ENCODE data around the gene RBBP9.

The RBBP9 gene

DNA sequence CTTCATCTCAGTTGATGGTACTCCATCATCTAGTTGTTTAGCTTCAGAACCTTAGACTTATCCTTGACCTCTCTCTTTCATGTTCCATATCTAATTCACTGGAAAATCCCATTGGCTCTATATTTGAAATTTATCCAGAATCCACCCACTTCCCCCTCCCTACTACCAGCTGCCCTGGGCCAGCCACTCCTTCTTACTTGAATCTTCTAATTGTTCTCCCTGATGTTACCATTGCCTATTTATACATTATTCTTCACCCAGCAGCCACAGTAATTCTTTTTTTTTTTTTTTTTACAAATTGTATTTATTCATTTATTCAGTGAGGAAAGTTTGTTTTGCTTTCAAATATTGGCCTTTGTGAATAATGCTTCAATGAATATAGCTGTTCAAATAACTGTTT, 18.9 kb upstream of the RBBP9 start:
- no peak for TF ChIP-seq CTCF (IDR thresholded peaks at IDR 0.05; ENCODE audit: poor library complexity, severe bottlenecking)
- ATAC-seq (ENCODE audit: low read depth) (no peak), DNase-seq (ENCODE audit: low spot score) (no peak)
- Histone ChIP-seq H3K9me3 (ENCODE audit: severe bottlenecking) (no peaks in the 10 kb centered on the region), H3K27ac (ENCODE audit: poor library complexity, severe bottlenecking) (no peak overlapping the region), H3K4me3 (ENCODE audit: severe bottlenecking) (no peak overlapping the region), H3K36me3 (ENCODE audit: low read depth) (peaks cover 63% of the 10 kb centered on the region), H3K27me3 (ENCODE audit: insufficient read depth, poor library complexity, severe bottlenecking) (no peaks in the 10 kb centered on the region), H3K4me1 (ENCODE audit: insufficient read depth, poor library complexity, severe bottlenecking) (peaks cover 6% of the 10 kb centered on the region)

DNA sequence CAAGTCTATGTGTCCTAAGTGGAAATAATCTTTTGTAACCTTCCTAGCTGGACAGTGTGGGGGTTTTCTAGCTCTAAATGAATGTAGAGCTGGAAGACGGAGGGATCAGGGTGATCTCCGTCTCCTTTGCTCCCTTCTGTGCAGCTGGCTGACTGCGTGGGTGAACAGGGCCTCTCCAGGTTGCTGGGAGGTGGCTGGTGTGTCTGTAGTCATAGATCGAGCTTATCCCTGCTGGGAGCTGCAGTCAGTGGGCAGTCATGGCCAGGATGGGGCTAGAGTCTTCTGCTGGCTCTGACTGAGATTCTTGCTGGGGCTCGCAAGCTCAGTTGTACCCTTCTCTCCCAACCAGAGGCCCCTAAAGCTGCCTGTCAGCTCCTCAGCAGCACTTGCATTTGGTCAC, 17.1 kb upstream of the RBBP9 start:
- Histone ChIP-seq H3K4me1 (ENCODE audit: insufficient read depth, poor library complexity, severe bottlenecking) (peaks cover 6% of the 10 kb centered on the region), H3K9me3 (ENCODE audit: severe bottlenecking) (no peaks in the 10 kb centered on the region), H3K27me3 (ENCODE audit: insufficient read depth, poor library complexity, severe bottlenecking) (no peaks in the 10 kb centered on the region), H3K36me3 (ENCODE audit: low read depth) (peaks cover 82% of the 10 kb centered on the region), H3K4me3 (ENCODE audit: severe bottlenecking) (no peak overlapping the region), H3K27ac (ENCODE audit: poor library complexity, severe bottlenecking) (no peak overlapping the region)
- no peak for TF ChIP-seq CTCF (IDR thresholded peaks at IDR 0.05; ENCODE audit: poor library complexity, severe bottlenecking)
- ATAC-seq (ENCODE audit: low read depth), result no peak
- no peak for DNase-seq (ENCODE audit: low spot score)

DNA sequence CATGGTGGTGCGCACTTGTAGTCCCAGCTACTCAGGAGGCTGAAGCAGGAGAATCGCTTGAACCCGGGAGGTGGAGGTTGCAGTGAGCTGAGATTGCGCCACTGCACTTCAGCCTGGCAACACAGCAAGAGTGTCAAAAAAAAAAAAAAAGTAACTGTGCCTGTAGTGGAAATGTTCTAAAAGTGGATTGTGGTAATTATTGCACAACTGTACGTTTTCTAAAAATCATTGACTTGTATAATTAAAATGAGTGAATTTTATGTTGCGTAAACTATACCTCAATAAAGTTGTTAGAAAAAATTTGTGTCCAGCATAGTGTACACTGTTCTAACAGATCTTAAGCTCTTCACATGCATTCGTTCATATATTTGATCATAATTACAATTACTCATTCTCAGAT, 16.2 kb upstream of the RBBP9 start:
- Histone ChIP-seq H3K27ac (ENCODE audit: poor library complexity, severe bottlenecking) (no peak overlapping the region), H3K9me3 (ENCODE audit: severe bottlenecking) (no peaks in the 10 kb centered on the region), H3K36me3 (ENCODE audit: low read depth) (peaks cover 86% of the 10 kb centered on the region), H3K4me1 (ENCODE audit: insufficient read depth, poor library complexity, severe bottlenecking) (peaks cover 10% of the 10 kb centered on the region), H3K4me3 (ENCODE audit: severe bottlenecking) (no peak overlapping the region), H3K27me3 (ENCODE audit: insufficient read depth, poor library complexity, severe bottlenecking) (no peaks in the 10 kb centered on the region)
- DNase-seq (ENCODE audit: low spot score), result no peak
- TF ChIP-seq CTCF (IDR thresholded peaks at IDR 0.05; ENCODE audit: poor library complexity, severe bottlenecking), result no peak
- no peak for ATAC-seq (ENCODE audit: low read depth)

GRCh38 chr20:18511571-18511970, 14.5 kb upstream of the RBBP9 start:
- TF ChIP-seq CTCF (IDR thresholded peaks at IDR 0.05; ENCODE audit: poor library complexity, severe bottlenecking), result no peak
- Histone ChIP-seq H3K27me3 (ENCODE audit: insufficient read depth, poor library complexity, severe bottlenecking) (no peaks in the 10 kb centered on the region), H3K4me3 (ENCODE audit: severe bottlenecking) (no peak overlapping the region), H3K9me3 (ENCODE audit: severe bottlenecking) (no peaks in the 10 kb centered on the region), H3K27ac (ENCODE audit: poor library complexity, severe bottlenecking) (no peak overlapping the region), H3K4me1 (ENCODE audit: insufficient read depth, poor library complexity, severe bottlenecking) (peaks cover 13% of the 10 kb centered on the region), H3K36me3 (ENCODE audit: low read depth) (peaks cover 77% of the 10 kb centered on the region)
- no peak for ATAC-seq (ENCODE audit: low read depth)
- no peak for DNase-seq (ENCODE audit: low spot score)

- Histone ChIP-seq H3K36me3 (ENCODE audit: low read depth) (peaks cover 38% of the 10 kb centered on the region), H3K27ac (ENCODE audit: poor library complexity, severe bottlenecking) (peak within 1 kb of the TSS; percentile 68), H3K9me3 (ENCODE audit: severe bottlenecking) (no peaks in the 10 kb centered on the region), H3K4me1 (ENCODE audit: insufficient read depth, poor library complexity, severe bottlenecking) (peaks cover 16% of the 10 kb centered on the region), H3K27me3 (ENCODE audit: insufficient read depth, poor library complexity, severe bottlenecking) (no peaks in the 10 kb centered on the region), H3K4me3 (ENCODE audit: severe bottlenecking) (peak within 1 kb of the TSS; percentile 75)
- TF ChIP-seq CTCF (IDR thresholded peaks at IDR 0.05; ENCODE audit: poor library complexity, severe bottlenecking), result no peak
- ATAC-seq (ENCODE audit: low read depth), result peak; percentile 98
- peak; percentile 97 for DNase-seq (ENCODE audit: low spot score)
Observed at GRCh38 chr20:18507218-18508191, 10.5 kb upstream of the RBBP9 start, which contains the start of gene SEC23B. Gene SEC23B, plus strand, starts transcription at chr20:18507940. Its CDS starts 2,896 bp downstream, at chr20:18510836.

Data from RWPE2 (cell line).